DMS153 treated with DMSO at 0.1 percent for 48 hours (cell line): Measurements from ENCODE around the gene DENND1B.

ENCODE experiments used
- DNase-seq: peaks from one replicate; lab custom pipeline; 2025; ENCODE audit not compliant: unreplicated experiment; lab: John Stamatoyannopoulos, UW

DENND1B gene

DNA sequence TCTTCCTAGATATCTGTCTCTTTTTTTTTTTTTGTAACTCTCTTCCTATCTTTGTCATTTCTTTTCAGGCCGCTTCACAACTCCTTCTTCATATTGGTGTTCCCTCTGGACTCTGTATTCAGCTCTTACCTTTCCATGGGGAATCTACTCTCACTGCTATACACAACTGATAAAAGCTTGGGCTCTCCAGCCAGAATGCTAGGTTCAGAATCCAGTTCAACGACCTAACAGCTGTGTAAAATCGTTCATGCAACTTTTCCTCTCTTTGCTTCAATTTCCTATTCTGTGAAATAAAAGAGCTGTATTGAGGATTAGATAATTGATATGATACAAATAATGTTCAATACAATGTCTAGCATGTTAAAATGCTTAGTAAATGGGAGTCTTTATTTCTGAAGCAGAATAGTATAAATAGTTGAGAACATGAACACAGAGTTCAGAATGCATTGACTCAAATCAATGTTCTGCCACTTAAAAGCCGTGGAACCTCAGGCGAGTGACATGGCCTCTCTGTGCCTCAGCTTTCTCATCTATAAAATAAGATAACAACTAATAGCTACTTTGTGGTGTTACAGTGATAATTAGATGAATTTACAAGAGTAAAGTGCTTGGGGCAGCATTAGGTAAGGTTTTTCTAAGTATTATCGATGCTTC, 88.5 kb downstream of the DENND1B start:
- no peak for DNase-seq

- DNase-seq: no peak
Measured at GRCh38 chr1:197686231-197686630, 89.0 kb downstream of the DENND1B start.

DNA sequence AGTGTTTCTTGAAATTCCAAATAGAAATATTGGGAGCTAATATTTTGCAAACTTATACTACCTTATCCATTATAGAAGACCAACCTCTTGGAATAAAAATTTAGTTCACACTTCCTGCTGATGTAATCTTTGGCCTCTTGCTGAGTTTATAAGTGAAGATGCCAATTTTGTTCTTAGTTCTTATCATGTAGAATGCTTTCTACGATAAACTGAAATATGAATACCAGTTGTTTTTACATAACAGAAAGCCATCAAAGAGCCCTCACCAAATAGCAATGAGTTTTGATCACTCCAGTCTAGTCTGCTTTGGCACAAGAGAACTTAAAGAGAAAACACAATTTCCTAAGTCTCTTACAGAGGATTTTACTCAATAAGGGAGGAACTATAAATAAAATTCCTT, 89.5 kb downstream of the DENND1B start:
- no peak for DNase-seq

DNA sequence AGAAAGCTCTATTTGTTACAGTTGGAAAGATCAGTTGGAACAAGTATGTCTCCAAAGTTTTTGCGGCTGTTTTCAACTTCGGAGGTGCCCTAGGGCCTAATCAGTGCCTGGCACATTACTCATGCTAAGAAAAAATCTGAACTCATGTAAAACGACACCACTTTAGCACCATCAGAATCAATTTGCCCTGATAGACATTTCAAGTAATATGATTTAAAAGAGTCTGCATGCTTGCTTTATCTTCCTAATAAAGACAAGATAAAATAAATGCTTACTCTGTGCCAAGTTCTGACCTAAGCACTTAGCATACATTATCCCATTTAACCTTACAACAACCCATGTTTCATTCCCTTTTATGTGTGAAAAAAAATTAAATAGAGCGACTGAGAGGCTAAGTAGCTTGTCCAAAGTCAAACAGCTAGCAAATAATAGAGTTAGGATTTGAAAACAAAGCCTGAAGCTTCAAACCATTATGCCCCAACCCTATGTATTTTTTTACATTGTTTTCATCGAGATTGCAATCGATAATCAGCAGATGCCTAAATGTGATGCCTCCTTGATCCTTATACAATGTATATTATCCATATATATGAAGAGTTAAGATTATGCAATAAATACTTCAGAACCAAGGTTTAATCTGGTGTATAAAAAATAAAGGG, 91.3 kb downstream of the DENND1B start:
- no peak for DNase-seq

DNA sequence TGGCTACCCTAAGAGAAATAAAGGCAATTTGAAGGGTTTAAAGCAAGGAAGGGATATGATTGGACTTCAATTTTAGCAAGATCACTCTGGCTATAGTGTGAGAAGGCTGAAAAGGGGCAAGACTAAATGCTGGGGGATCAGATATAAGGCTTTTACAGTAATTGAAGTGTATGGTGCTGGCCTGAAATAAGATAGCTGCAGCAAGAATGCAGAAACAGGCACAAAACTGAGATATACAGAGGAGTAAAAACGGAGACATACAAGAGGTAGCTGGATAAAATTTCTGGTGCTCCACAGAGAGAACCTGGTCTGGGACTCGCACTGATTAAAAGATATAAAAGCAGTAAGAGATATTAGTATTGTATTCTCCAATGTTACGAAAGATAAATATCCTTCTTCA, 92.0 kb downstream of the DENND1B start:
- DNase-seq: no peak

DNA sequence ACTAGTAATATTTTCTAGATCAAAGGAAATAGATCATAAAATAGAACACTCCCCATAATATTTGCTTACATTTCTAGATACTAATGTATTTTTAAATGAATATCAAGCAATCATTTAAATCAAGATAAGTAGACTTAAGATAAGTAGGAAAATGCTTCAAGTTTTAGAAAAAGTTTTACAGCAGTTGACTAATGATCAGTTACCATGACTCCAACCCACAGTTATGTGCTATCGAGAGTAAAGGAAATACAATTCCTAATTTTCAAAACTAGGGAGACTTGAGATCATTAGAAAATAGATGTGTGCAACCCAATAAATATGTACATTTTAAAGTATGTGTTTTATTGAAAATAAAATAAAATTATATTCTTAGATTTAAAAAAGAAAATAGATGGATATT, 95.0 kb downstream of the DENND1B start:
- no peak for DNase-seq

DNA sequence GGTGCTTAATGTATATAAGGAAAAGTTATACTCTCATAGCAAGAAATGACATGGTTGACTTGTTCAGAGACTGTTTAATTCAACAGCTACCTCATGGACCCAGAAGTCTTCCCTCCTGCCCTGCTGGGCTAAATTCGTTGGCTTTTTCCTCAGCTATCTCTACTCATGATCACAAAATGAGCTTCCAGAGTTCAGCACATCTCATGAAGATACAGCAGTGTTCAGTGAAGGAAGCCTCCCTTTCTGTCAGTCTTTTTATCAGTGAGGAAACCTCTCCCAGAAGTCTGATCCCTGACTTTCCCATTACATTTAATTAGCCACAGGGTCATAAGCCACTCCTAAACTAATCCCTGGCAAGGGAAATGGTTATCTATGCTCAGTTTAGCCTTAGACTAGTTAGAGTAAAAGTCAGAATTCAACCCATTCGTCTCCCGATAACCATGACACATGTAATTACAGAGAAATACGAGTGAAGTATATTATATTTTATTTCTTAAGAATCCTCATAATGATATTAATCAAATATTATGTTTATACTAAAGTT, 97.5 kb downstream of the DENND1B start:
- DNase-seq: no peak

DNA sequence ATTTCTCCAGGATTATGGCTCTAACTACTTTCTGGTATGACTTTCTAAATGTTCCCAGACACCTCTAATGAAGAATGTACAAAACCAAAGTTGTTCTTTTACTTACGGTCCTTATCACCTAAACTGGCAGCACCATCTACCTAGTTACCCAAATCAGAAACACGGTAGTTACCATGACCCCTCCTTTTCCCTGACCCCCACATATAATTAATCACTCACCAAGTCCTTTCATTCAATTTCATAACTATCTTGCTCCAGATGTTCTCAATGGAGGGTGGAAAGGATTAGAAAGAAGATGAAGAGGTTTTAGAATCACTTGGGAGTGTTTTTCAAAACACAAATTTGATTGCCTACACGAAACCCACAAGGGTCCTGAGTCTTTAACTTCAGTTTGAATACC, 98.0 kb downstream of the DENND1B start:
- DNase-seq: no peak

- DNase-seq: no peak
Measured at GRCh38 chr1:197675583-197676208, 99.6 kb downstream of the DENND1B start.

DNA sequence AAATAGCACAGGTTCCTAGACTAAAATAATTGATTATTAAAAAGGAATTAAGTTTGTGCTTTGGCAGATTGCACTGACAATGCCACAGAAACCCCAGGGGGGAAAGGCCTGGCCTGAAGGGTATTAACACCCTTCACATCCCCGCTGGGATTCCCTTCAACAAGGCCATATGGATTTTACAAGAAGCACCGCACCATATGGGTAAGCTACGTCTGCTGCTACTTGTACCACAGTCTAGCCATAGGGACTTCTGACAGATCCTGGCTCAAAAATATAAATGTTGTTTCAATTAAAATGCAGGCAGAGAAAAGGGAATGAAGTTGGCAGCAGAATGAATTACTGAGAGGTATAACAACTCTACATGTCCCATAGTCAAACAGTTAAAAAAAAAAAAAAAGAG, 101.0 kb downstream of the DENND1B start:
- DNase-seq: no peak

GRCh38 chr1:197673292-197673691, 102.0 kb downstream of the DENND1B start:
- DNase-seq: no peak

GRCh38 chr1:197672347-197672746, 102.9 kb downstream of the DENND1B start:
- DNase-seq: no peak

DNA sequence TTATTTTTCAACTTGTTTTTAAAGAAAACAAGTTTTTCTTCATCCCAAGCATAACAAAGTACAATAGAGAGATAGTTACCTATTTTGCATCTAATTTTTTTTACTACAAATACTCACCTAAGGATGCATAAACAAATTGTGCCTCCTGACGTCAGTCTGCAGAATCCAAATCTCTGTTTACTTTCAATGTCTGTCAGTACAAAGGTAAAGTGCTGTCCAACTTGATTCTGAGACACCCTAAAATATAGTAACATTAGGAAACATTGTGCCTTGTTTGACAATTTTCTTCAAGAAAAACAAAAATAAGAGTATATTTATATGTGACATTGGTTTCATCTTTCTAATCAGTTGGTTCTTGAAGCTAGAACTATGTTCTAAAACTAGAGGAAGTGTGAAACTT, 103.4 kb downstream of the DENND1B start:
- no peak for DNase-seq

GRCh38 chr1:197671140-197671539, 104.1 kb downstream of the DENND1B start:
- DNase-seq: no peak

DNA sequence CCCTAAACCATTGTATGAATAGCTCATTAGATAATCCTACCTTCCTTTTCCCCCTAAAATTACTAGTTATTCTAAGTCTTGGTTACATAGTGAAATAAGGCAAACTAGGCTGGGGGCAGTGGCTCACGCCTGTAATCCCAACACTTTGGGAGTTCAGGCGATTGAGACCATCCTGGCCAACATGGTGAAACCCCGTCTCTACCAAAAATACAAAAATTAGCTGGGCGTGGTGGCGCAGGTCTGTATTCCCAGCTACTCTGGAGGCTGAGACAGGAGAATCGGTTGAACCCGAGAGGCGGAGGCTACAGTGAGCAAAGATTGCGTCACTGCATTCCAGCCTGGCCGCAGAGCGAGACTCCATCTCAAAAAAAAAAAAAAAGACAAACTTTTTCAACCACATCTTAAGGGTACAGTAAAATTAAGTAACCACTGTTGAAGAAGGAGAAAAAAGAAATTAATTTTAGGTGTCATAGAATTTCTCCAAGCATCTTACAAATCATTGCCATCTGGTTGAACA, 108.5 kb downstream of the DENND1B start:
- no peak for DNase-seq

- DNase-seq: no peak
Measured at GRCh38 chr1:197664391-197664790, 110.9 kb downstream of the DENND1B start.

DNA sequence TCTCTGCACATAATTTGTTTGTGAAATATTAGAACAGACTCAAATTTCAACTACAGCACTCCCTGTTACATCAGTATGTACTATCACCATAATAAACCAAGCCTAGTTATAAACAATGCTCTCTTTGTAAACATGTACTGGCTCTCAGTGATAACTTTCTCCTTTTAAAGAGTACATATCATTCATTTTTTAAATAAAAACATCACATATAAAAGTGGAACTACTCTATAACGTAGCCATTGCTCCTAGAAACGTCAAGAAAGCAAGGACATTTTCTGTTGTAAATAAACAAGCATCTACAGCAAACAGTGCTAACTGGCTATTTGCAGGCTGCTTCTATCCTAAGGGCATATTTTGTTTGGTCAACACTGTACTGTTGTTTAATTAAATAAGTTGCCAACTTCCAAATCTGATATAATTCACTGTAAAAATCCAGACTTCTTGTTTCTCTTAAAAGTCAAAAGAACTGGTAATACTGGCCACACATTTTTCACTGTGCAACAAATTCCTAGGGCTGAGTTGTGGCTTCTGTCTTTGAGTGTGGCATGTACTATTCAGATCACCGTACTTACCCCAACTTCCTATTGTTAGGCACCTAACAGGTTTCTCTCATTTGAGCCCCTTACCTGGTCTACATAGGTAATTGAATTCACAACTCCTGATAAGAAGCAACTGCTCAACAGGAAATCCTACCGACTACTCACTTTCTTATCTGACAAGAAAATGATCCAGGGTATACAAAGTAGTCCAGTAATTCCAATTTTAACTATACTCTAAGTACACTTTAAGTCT, 111.9 kb downstream of the DENND1B start:
- DNase-seq: no peak

DNA sequence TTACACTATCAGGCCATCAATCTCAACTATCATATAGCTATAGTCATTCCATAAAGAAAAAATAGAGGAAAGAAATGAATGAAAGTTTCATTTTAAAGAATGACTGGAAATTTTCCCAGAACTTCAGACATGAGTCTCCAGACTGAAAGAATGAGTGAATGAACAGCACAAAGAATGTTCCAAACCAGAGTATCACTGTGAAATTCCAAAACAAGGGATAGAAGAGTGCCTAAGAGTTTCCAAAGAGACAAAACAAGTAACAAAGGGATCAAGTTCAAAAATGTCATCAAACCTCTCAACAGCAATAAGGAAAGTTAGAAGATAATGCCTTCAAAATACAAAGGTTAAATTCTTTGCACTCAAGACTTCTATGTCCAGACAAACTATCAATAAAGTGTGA, 114.9 kb downstream of the DENND1B start:
- no peak for DNase-seq

- DNase-seq: no peak
Measured at GRCh38 chr1:197659171-197659570, 116.1 kb downstream of the DENND1B start.

DNA sequence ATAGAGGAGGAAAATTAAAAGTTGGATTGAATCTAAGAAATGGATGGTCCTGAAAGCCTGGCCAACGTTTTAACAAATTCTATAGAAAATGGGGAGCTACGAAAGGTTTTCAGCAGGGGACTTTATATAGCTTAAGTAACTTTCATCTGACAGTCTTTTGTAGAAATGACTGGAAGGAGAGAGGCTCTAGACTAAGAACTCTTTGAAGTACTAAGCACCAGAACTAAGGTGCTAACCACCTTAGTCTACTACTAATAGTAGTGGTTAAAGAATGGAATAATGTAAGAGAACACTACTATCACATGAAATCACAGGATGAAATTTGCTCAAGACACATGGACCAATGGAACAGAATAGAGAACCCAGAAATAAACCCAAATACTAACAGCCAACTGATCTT, 126.1 kb downstream of the DENND1B start:
- no peak for DNase-seq

- no peak for DNase-seq
Measured at GRCh38 chr1:197638316-197638715, 137.0 kb downstream of the DENND1B start.
